Upper lobe of left lung (tissue), 4 donors: ENCODE data around the gene SLC39A5.

Source experiments
- CTCF ChIP-seq, 6 experiments: fragments of 450-650 bp in 4 of 6; fragments of 200-600 bp in 2 of 6; sonication (generic) in 2 of 6; IDR thresholded peaks; one replicate each; pipeline ENCODE4 v1.5.1; 2016 to 2019; ENCODE audit warnings: antibody characterized with exemption in 6 of 6
- EP300 ChIP-seq, 4 donors: sonication (generic); formaldehyde crosslinking; IDR thresholded peaks; one replicate each; pipeline ENCODE4 v1.5.1; 2017; ENCODE audit warnings: antibody characterized with exemption in 4 of 4, control low read depth in 2 of 4
- POLR2A ChIP-seq, 4 donors: fragments of 450-650 bp; IDR thresholded peaks; one replicate each; pipeline ENCODE4 v1.5.1; 2016 to 2017; ENCODE audit warnings: antibody characterized with exemption in 4 of 4, mild to moderate bottlenecking in 2 of 4
- POLR2AphosphoS5 ChIP-seq, 2 donors: sonication (generic); formaldehyde crosslinking; IDR thresholded peaks; one replicate each; pipeline ENCODE4 v1.5.1; 2017; ENCODE audit warnings: antibody characterized with exemption in 2 of 2

- no peak for TF ChIP-seq CTCF (IDR thresholded peaks at IDR 0.05)
- no peak for TF ChIP-seq POLR2AphosphoS5 (IDR thresholded peaks at IDR 0.05)
- no peak for TF ChIP-seq EP300 (IDR thresholded peaks at IDR 0.05)
- no peak for TF ChIP-seq POLR2A (IDR thresholded peaks at IDR 0.05)
Measured at GRCh38 chr12:56202366-56202765, 27.5 kb upstream of the SLC39A5 start.
